K562 (cell line): ENCODE data around the gene ING4. TPM values are rescaled to one million over a fixed set of nuclear protein-coding genes. Genes with fewer than 3 reads are reported as not detected.

Experiments
- ATAC-seq: fragments of 200-7000 bp; cut with Tn5 transposase; 3 replicates; pipeline ENCODE4 v1.9.1; 2020; ENCODE audit warnings: moderate library complexity
- BruUV-seq: library from RNA; stranded (reverse); fragments of 400-500 nt; replicated peaks from 2 replicates; lab custom pipeline; 2021; lab: Mats Ljungman, UMichigan
- CTCF ChIA-PET: fragments of 300-600 bp; formaldehyde crosslinking; extraction: SDS; loops from one replicate; lab custom pipeline; 2021; ENCODE audit warnings: low intra/inter-chr PET ratio; lab: Yijun Ruan, JAX
- POLR2A ChIA-PET: fragments of 300-600, 350-650 bp; sonication (Branson Sonifier 250); formaldehyde crosslinking; extraction: SDS; loops from one replicate; lab custom pipeline; 2021; ENCODE audit warnings: antibody characterized with exemption, inconsistent platforms; lab: Yijun Ruan, JAX
- DNase-seq, 4 experiments: peaks; one replicate each; pipeline versions ENCODE4 v3.0.0 to v3.0.0-alpha.2; 2011 to 2018; ENCODE audit warnings: low spot score in 3 of 4, mixed read lengths in 3 of 4; ENCODE audit errors: extremely low read depth in 1 of 4
- FAIRE-seq: peaks from 2 replicates; lab custom pipeline; 2011; peaks lifted over from hg19 to GRCh38; lab: Jason Lieb, UNC
- H2AFZ ChIP-seq: 2 replicates; pipeline ENCODE4 v1.6.0; 2011; ENCODE audit warnings: low read depth, low read length, control low read depth, inconsistent platforms
- H3K27ac ChIP-seq: fragments of 200-600 bp; 3 replicates; pipeline ENCODE4 v1.8.0; 2011; ENCODE audit warnings: low read depth, mild to moderate bottlenecking, control low read depth, inconsistent platforms, low read length, moderate library complexity, mixed read lengths; ENCODE audit errors: extremely low read depth
- H3K27me3 ChIP-seq, 2 experiments: fragments of 300-600 bp in 1 of 2; 2 replicates in 1 of 2; 3 replicates in 1 of 2; pipeline versions ENCODE4 v1.6.0 to v1.8.0; 2011; ENCODE audit warnings: inconsistent platforms in 2 of 2, low read length in 2 of 2, mild to moderate bottlenecking in 1 of 2, mixed read lengths in 1 of 2, moderate library complexity in 1 of 2; ENCODE audit not compliant: control insufficient read depth in 2 of 2, insufficient read depth in 2 of 2
- H3K36me3 ChIP-seq: fragments of 300-600 bp; 3 replicates; pipeline ENCODE4 v1.8.0; 2011; ENCODE audit warnings: mild to moderate bottlenecking, low read length, inconsistent platforms; ENCODE audit not compliant: control insufficient read depth, insufficient read depth
- H3K4me1 ChIP-seq, 2 experiments: fragments of 200-600 bp in 1 of 2; replicated peaks in 1 of 2; 2 replicates in 1 of 2; 3 replicates in 1 of 2; pipeline versions ENCODE4 v1.5.1 to v1.8.0; 2011; ENCODE audit warnings: inconsistent platforms in 2 of 2, low read length in 2 of 2, mild to moderate bottlenecking in 1 of 2, mixed read lengths in 1 of 2, moderate library complexity in 1 of 2; ENCODE audit not compliant: control insufficient read depth in 2 of 2, insufficient read depth in 2 of 2
- H3K4me2 ChIP-seq: 2 replicates; pipeline ENCODE4 v1.6.1; 2011; ENCODE audit warnings: low read length, control low read depth, inconsistent platforms, mixed read lengths; ENCODE audit not compliant: insufficient read depth
- H3K4me3 ChIP-seq: fragments of 200-600 bp; sonication (generic), shearing (Covaris generic); 2 replicates; pipeline ENCODE4 v1.5.1; 2016; ENCODE audit warnings: control low read depth, inconsistent platforms
- H3K79me2 ChIP-seq: fragments of 200-600 bp; 3 replicates; pipeline ENCODE4 v1.8.0; 2011; ENCODE audit warnings: low read length, inconsistent platforms; ENCODE audit not compliant: control insufficient read depth, insufficient read depth
- H3K9ac ChIP-seq, 2 experiments: 2 replicates each; pipeline versions ENCODE4 v1.6.0 to v1.6.1; 2011; ENCODE audit warnings: low read depth in 2 of 2, low read length in 2 of 2, control low read depth in 1 of 2, inconsistent platforms in 1 of 2, mild to moderate bottlenecking in 1 of 2, mixed read lengths in 1 of 2; ENCODE audit not compliant: insufficient read depth in 1 of 2
- H3K9me1 ChIP-seq: one replicate; pipeline ENCODE4 v1.6.0; 2011; ENCODE audit warnings: inconsistent platforms, mild to moderate bottlenecking, low read length, moderate library complexity; ENCODE audit not compliant: control insufficient read depth, insufficient read depth
- H3K9me3 ChIP-seq: replicated peaks from 2 replicates; pipeline ENCODE4 v1.5.1; 2011; ENCODE audit warnings: low read depth, low read length, inconsistent platforms; ENCODE audit not compliant: control insufficient read depth, insufficient read depth
- H4K20me1 ChIP-seq: replicated peaks from 2 replicates; pipeline ENCODE4 v1.6.1; 2011; ENCODE audit warnings: low read length, inconsistent platforms, mixed read lengths; ENCODE audit not compliant: control insufficient read depth, insufficient read depth
- CTCF ChIP-seq, 3 experiments: IDR thresholded peaks in 2 of 3; conservative IDR thresholded peaks in 1 of 3; 2 replicates each; pipeline ENCODE4 v1.5.1; 2011 to 2012; ENCODE audit warnings: low read length in 3 of 3, mild to moderate bottlenecking in 3 of 3, control low read depth in 2 of 3, improper control_type of control experiment in 1 of 3, inconsistent platforms in 1 of 3, low read depth in 1 of 3, mixed read lengths in 1 of 3, moderate library complexity in 1 of 3; ENCODE audit not compliant: insufficient read depth in 2 of 3
- RAD21 ChIP-seq, 2 experiments: fragments of 250-450 bp in 1 of 2; fragments of 450-650 bp in 1 of 2; sonication (Bioruptor Pico) in 1 of 2; formaldehyde crosslinking in 1 of 2; IDR thresholded peaks in 1 of 2; conservative IDR thresholded peaks in 1 of 2; 2 replicates each; pipeline versions ENCODE4 v1.4.0 to v1.8.0; 2020 to 2022; ENCODE audit warnings: mild to moderate bottlenecking in 2 of 2, moderate library complexity in 1 of 2
- REST ChIP-seq, 2 experiments: fragments of 450-650 bp; formaldehyde crosslinking in 1 of 2; IDR thresholded peaks; 2 replicates each; pipeline versions ENCODE4 v1.4.0 to v1.6.1; 2014 to 2020; ENCODE audit warnings: mild to moderate bottlenecking in 2 of 2, borderline replicate concordance in 1 of 2, low read depth in 1 of 2
- XRCC5 ChIP-seq: fragments of 200-400 bp; formaldehyde crosslinking; IDR thresholded peaks from 2 replicates; pipeline ENCODE4 v1.6.1; 2017; ENCODE audit warnings: low read depth, mild to moderate bottlenecking, low read length
- WGBS: fragments of 100-300 bp; shearing (Covaris generic); methylation state at CpG from one replicate; pipeline ENCODE4 v1.1.6; 2016; ENCODE audit warnings: low coverage, mixed read lengths; ENCODE audit not compliant: insufficient coverage; ENCODE audit errors: missing lambda C conversion rate; 5-methylcytosine and 5-hydroxymethylcytosine counted together
- in situ Hi-C: fragments of 300-500 bp; cut with MboI; formaldehyde crosslinking; loops from 4 replicates; pipeline ENCODE4 v1.15.0; 2018; ENCODE audit warnings: inconsistent platforms, mixed read lengths
- intact Hi-C: fragments of 100-400 bp; cut with micrococcal nuclease; formaldehyde crosslinking; loops from 2 replicates; pipeline ENCODE4 v1.14.2; 2022
- polyA plus RNA-seq, 8 experiments: library from polyadenylated mRNA; depleted of rRNA in 4 of 8; stranded (reverse) in 5 of 8; unstranded in 3 of 8; fragments of >200 nt; fragmentation: Nextera tagmentation in 2 of 8; fragmentation: Illumina TruSeq in 1 of 8; extraction: Ambion mirVana in 2 of 8; extraction: Trizol in 1 of 8; gene quantifications; 2 replicates each; pipeline versions ENCODE4 v1.2.1 to v1.2.3, GENCODE V29; 2011 to 2014; ENCODE audit warnings: inconsistent platforms in 1 of 8, missing spikeins in 1 of 8
- total RNA-seq, 7 experiments: library from RNA; depleted of rRNA in 6 of 7; stranded (reverse); fragments of >200 nt in 6 of 7; fragmentation: Illumina TruSeq in 2 of 7; extraction: Trizol in 2 of 7; gene quantifications; 2 replicates each; pipeline versions ENCODE4 v1.2.1 to v1.2.3, GENCODE V29; 2011 to 2021; ENCODE audit warnings: low replicate concordance in 1 of 7
- TF ChIP-seq, protein P1 (sequence below): IDR thresholded peaks from 2 replicates; pipeline ENCODE4 v1.6.1; 2011; ENCODE audit warnings: borderline replicate concordance, low read depth, mild to moderate bottlenecking, moderate library complexity, low read length; ENCODE audit not compliant: insufficient read depth, poor library complexity, severe bottlenecking

The ING4 gene
- total and polyA plus RNA-seq, 9 of the 15 experiments (the other 6 are each of a cell fraction or from before 2014, with no cell fraction given) = 6.6 to 30.2 (median 15.7) TPM

DNA sequence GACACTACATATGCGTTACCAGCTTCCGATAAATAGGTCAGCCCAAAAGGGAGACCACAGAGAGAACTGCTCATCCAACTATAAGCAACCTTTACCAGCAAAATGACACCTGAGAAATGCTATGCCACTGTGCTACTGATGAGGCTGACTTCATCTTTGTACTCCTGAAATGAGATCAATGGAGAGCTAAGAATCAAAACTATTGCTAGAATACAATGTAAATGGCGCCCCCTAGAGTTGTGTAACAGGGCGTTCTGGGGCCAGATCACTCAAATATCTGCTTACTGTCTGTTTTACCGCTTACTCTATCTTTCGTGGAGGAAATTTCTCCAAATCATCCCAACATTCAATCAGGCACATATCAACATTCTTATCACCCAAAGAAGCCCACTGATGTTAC lies 21.7 kb upstream of the ING4 start:
- BruUV-seq = no TSS peak
- H3K79me2 ChIP-seq = peaks cover 87% of the 10 kb centered on the region
- FAIRE-seq = peak; percentile 85
- no peaks in the 10 kb centered on the region for H3K27me3 ChIP-seq
- 43% methylated on average over 5 of the region's 6 CpGs for WGBS
- H3K27ac ChIP-seq = no peak overlapping the region
- no peak overlapping the region for H2AFZ ChIP-seq
- no peaks in the 10 kb centered on the region for H3K9me1 ChIP-seq
- no peaks in the 10 kb centered on the region; the same call in 1 of the 2 replicates for H4K20me1 ChIP-seq
- no peak overlapping the region for H3K9ac ChIP-seq
- ATAC-seq = no peak
- TF ChIP-seq RAD21 (CRISPR knock-in tag; conservative IDR thresholded peaks at IDR 0.05 in 1 of 2, IDR thresholded peaks at IDR 0.05 in 1 of 2) (peak; percentile 37 to 57; a peak in 3 of 4 replicates), REST (IDR thresholded peaks at IDR 0.05; ENCODE audit: borderline replicate concordance) (peak; percentile 30; the same call in 1 of the 2 replicates), REST (CRISPR knock-in tag; IDR thresholded peaks at IDR 0.05; ENCODE audit: low read depth) (no peak), XRCC5 (no peak), CTCF (IDR thresholded peaks at IDR 0.05 in 2 of 3, conservative IDR thresholded peaks at IDR 0.05 in 1 of 3; ENCODE audit: insufficient read depth in 2 of 3, low read depth in 1 of 3, low read length in 3 of 3) (peak; percentile 45 to 71 (median 66); a peak in 5 of 6 replicates)
- TF ChIP-seq, protein P1, sequence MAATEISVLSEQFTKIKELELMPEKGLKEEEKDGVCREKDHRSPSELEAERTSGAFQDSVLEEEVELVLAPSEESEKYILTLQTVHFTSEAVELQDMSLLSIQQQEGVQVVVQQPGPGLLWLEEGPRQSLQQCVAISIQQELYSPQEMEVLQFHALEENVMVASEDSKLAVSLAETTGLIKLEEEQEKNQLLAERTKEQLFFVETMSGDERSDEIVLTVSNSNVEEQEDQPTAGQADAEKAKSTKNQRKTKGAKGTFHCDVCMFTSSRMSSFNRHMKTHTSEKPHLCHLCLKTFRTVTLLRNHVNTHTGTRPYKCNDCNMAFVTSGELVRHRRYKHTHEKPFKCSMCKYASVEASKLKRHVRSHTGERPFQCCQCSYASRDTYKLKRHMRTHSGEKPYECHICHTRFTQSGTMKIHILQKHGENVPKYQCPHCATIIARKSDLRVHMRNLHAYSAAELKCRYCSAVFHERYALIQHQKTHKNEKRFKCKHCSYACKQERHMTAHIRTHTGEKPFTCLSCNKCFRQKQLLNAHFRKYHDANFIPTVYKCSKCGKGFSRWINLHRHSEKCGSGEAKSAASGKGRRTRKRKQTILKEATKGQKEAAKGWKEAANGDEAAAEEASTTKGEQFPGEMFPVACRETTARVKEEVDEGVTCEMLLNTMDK = peak; percentile 52
- TF ChIP-seq, all 486 proteins: peak for 4
- Histone ChIP-seq H3K4me1 (peaks cover 0 to 5% of the 10 kb centered on the region in 2 experiments; a peak in 1 of 5 replicates), H3K9me3 (no peaks in the 10 kb centered on the region), H3K4me3 (no peak overlapping the region), H3K4me2 (no peak overlapping the region), H3K36me3 (peaks cover 56% of the 10 kb centered on the region)
- intact Hi-C loops = loop anchor here (5.0 kb wide), 2 partner anchors 38 to 132 kb away; partner anchors contain the start of gene COPS7A
- DNase-seq = peak; percentile 27 to 69 (median 31)
- ChIA-PET POLR2A (interaction anchor here (0.6 to 0.9 kb wide), 2 partner anchors 15 to 23 kb away, joined by 3 read pairs; no protein-coding TSS in a partner anchor), CTCF (interaction anchor here (0.6 to 1.1 kb wide), 3 partner anchors 67 to 121 kb away, joined by 3 to 4 read pairs (median 3); no protein-coding TSS in a partner anchor)
- in situ Hi-C loops = no loop called here
